HepG2 (cell line): ENCODE results near the gene MRPL48. TPM values are rescaled to one million over a fixed set of nuclear protein-coding genes. Genes with fewer than 3 reads are reported as not detected.
A peak's percentile ranks its signal among the peaks of the same experiment; 100 is the strongest.

Source experiments
- BORCS8-MEF2B ChIP-seq: sonication (generic); formaldehyde crosslinking; IDR thresholded peaks from 2 replicates; pipeline ENCODE4 v1.8.0; 2022; ENCODE audit warnings: mild to moderate bottlenecking, missing genetic modification reagents
- ERF ChIP-seq: IDR thresholded peaks from 2 replicates; pipeline ENCODE4 v1.6.1; 2018; ENCODE audit warnings: missing biosample characterization, missing genetic modification reagents
- NAIF1 ChIP-seq: sonication (generic); formaldehyde crosslinking; IDR thresholded peaks from 2 replicates; pipeline ENCODE4 v1.5.0; 2020; ENCODE audit warnings: mild to moderate bottlenecking, missing genetic modification reagents, borderline replicate concordance
- NFYB ChIP-seq: sonication (generic); formaldehyde crosslinking; IDR thresholded peaks from 2 replicates; pipeline ENCODE4 v1.4.0; 2020; ENCODE audit warnings: missing genetic modification reagents
- SIX1 ChIP-seq: sonication (generic); formaldehyde crosslinking; IDR thresholded peaks from 2 replicates; pipeline ENCODE4 v1.4.0; 2020; ENCODE audit warnings: missing genetic modification reagents, borderline replicate concordance
- SMAD9 ChIP-seq: sonication (generic); formaldehyde crosslinking; IDR thresholded peaks from 2 replicates; pipeline ENCODE4 v1.5.1; 2020; ENCODE audit warnings: mild to moderate bottlenecking, missing genetic modification reagents
- ZBTB21 ChIP-seq: sonication (generic); formaldehyde crosslinking; IDR thresholded peaks from 2 replicates; pipeline ENCODE4 v1.4.0; 2020; ENCODE audit warnings: missing genetic modification reagents
- ZBTB7B ChIP-seq: sonication (generic); formaldehyde crosslinking; IDR thresholded peaks from 2 replicates; pipeline ENCODE4 v1.4.0; 2020; ENCODE audit warnings: missing genetic modification reagents
- ZFP90 ChIP-seq: sonication (generic); formaldehyde crosslinking; IDR thresholded peaks from 2 replicates; pipeline ENCODE4 v1.8.0; 2022; ENCODE audit warnings: missing genetic modification reagents, mild to moderate bottlenecking, inconsistent platforms, borderline replicate concordance
- ZMYM3 ChIP-seq: sonication (generic); formaldehyde crosslinking; IDR thresholded peaks from 2 replicates; pipeline ENCODE4 v1.5.1; 2020; ENCODE audit warnings: mild to moderate bottlenecking, missing genetic modification reagents
- ZNF446 ChIP-seq: sonication (generic); formaldehyde crosslinking; IDR thresholded peaks from 2 replicates; pipeline ENCODE4 v1.5.0; 2020; ENCODE audit warnings: mild to moderate bottlenecking, missing genetic modification reagents
- ZNF652 ChIP-seq: IDR thresholded peaks from 2 replicates; pipeline ENCODE4 v1.6.1; 2016; ENCODE audit warnings: low read depth, borderline replicate concordance
- ZNF766 ChIP-seq: sonication (generic); formaldehyde crosslinking; IDR thresholded peaks from 2 replicates; pipeline ENCODE4 v1.5.0; 2020; ENCODE audit warnings: missing genetic modification reagents, borderline replicate concordance
- ZSCAN20 ChIP-seq: sonication (generic); formaldehyde crosslinking; IDR thresholded peaks from 2 replicates; pipeline ENCODE4 v1.4.0; 2020; ENCODE audit warnings: missing genetic modification reagents, mild to moderate bottlenecking, borderline replicate concordance
- polyA plus RNA-seq, 8 experiments: library from polyadenylated mRNA; depleted of rRNA in 3 of 8; stranded (reverse) in 7 of 8; unstranded in 1 of 8; fragments of >200 nt; fragmentation: Illumina TruSeq in 4 of 8; extraction: Trizol in 4 of 8; gene quantifications; 2 replicates each; pipeline versions ENCODE4 v1.2.1 to v1.2.3, GENCODE V29; 2011 to 2016; ENCODE audit warnings: low read depth in 4 of 8, missing spikeins in 1 of 8, mixed read lengths in 1 of 8; ENCODE audit not compliant: insufficient read depth in 1 of 8
- total RNA-seq, 5 experiments: library from RNA; depleted of rRNA; stranded (reverse); fragments of >200 nt; fragmentation: Illumina TruSeq; extraction: Trizol; gene quantifications; 2 replicates each; pipeline ENCODE4 v1.2.3, GENCODE V29; 2016; ENCODE audit warnings: low read depth in 1 of 5
- TF ChIP-seq, protein P1 (sequence below): sonication (generic); formaldehyde crosslinking; IDR thresholded peaks from 2 replicates; pipeline ENCODE4 v1.9.0; 2021; ENCODE audit warnings: mild to moderate bottlenecking, missing genetic modification reagents
- TF ChIP-seq, protein P2 (sequence below): sonication (generic); formaldehyde crosslinking; IDR thresholded peaks from 2 replicates; pipeline ENCODE4 v1.5.0; 2020; ENCODE audit warnings: missing genetic modification reagents, mild to moderate bottlenecking, borderline replicate concordance
- TF ChIP-seq, protein P3 (sequence below): IDR thresholded peaks from 2 replicates; pipeline ENCODE4 v1.6.1; 2016; ENCODE audit warnings: missing compliant biosample characterization, missing genetic modification reagents, borderline replicate concordance
- TF ChIP-seq, protein P4 (sequence below): sonication (generic); formaldehyde crosslinking; IDR thresholded peaks from 2 replicates; pipeline ENCODE4 v1.8.1; 2023; ENCODE audit warnings: mild to moderate bottlenecking, inconsistent platforms, moderate library complexity, missing genetic modification reagents, borderline replicate concordance

Gene MRPL48
- total and polyA plus RNA-seq, 2 of the 13 experiments (the other 11 are each of a cell fraction or from before 2014, with no cell fraction given): 61.2 to 67.9 TPM

DNA sequence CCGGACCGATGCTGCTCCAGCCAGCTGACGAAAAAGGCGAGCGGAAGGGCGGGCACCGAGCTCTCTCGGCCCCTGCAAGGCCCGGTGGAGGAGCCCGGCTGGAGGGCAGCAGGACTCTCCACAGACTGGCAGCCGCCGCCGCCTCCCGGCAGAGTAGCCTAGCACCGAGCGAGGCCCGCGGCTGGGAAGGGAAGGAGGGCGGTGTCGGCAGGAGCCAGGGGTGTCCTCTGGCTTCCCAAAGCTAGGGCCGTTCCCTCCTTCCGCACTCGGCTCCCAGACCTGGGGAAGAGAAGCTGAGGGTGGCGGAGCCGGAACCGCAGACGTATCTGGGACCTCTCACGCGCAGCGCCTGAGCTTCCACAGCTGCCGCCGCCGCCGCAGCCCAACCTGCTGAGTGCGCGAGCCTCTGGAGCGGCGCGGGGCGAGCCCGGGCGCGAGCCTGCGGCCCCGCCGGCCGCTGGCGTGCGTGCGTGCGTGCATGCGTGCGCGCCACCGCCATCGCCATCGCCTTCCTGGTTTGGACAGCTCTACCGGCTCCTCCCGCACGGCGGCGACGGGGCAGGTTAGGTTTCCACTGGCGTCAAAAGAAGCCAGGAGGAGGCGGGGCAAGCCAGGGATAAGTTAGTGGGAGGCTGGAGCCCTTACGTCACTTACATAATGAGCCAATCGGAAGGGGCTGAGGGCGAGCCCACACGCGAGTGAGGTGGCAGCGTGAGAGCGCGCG, 26.8 kb upstream of the MRPL48 start, which contains the start of gene RAB6A (continued):
- no peak for TF ChIP-seq ZSCAN20 (CRISPR knock-in tag)
- peak; percentile 82; the same call in 1 of the 2 replicates for TF ChIP-seq ERF (CRISPR knock-in tag)
- TF ChIP-seq SIX1 (CRISPR knock-in tag): peak; percentile 63; the same call in 1 of the 2 replicates
- TF ChIP-seq ZBTB21 (CRISPR knock-in tag): peak; percentile 87
- TF ChIP-seq, protein P1, sequence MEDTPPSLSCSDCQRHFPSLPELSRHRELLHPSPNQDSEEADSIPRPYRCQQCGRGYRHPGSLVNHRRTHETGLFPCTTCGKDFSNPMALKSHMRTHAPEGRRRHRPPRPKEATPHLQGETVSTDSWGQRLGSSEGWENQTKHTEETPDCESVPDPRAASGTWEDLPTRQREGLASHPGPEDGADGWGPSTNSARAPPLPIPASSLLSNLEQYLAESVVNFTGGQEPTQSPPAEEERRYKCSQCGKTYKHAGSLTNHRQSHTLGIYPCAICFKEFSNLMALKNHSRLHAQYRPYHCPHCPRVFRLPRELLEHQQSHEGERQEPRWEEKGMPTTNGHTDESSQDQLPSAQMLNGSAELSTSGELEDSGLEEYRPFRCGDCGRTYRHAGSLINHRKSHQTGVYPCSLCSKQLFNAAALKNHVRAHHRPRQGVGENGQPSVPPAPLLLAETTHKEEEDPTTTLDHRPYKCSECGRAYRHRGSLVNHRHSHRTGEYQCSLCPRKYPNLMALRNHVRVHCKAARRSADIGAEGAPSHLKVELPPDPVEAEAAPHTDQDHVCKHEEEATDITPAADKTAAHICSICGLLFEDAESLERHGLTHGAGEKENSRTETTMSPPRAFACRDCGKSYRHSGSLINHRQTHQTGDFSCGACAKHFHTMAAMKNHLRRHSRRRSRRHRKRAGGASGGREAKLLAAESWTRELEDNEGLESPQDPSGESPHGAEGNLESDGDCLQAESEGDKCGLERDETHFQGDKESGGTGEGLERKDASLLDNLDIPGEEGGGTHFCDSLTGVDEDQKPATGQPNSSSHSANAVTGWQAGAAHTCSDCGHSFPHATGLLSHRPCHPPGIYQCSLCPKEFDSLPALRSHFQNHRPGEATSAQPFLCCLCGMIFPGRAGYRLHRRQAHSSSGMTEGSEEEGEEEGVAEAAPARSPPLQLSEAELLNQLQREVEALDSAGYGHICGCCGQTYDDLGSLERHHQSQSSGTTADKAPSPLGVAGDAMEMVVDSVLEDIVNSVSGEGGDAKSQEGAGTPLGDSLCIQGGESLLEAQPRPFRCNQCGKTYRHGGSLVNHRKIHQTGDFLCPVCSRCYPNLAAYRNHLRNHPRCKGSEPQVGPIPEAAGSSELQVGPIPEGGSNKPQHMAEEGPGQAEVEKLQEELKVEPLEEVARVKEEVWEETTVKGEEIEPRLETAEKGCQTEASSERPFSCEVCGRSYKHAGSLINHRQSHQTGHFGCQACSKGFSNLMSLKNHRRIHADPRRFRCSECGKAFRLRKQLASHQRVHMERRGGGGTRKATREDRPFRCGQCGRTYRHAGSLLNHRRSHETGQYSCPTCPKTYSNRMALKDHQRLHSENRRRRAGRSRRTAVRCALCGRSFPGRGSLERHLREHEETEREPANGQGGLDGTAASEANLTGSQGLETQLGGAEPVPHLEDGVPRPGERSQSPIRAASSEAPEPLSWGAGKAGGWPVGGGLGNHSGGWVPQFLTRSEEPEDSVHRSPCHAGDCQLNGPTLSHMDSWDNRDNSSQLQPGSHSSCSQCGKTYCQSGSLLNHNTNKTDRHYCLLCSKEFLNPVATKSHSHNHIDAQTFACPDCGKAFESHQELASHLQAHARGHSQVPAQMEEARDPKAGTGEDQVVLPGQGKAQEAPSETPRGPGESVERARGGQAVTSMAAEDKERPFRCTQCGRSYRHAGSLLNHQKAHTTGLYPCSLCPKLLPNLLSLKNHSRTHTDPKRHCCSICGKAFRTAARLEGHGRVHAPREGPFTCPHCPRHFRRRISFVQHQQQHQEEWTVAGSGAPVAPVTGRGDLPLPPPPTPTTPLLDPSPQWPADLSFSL: no peak
- TF ChIP-seq, protein P2, sequence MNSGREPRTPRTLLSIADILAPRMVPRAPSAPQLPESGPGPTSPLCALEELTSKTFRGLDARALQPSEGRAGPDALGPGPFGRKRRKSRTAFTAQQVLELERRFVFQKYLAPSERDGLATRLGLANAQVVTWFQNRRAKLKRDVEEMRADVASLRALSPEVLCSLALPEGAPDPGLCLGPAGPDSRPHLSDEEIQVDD: no peak
- 0 out of 2 replicates have a peak, but pooled peaks have one; percentile 59 for TF ChIP-seq SMAD9 (CRISPR knock-in tag)
- 0 out of 2 replicates have a peak, but pooled peaks have one; percentile 50 for TF ChIP-seq ZNF446 (CRISPR knock-in tag)
- 0 out of 2 replicates have a peak, but pooled peaks have one; percentile 18 for TF ChIP-seq ZFP90 (CRISPR knock-in tag)
- TF ChIP-seq, protein P3, sequence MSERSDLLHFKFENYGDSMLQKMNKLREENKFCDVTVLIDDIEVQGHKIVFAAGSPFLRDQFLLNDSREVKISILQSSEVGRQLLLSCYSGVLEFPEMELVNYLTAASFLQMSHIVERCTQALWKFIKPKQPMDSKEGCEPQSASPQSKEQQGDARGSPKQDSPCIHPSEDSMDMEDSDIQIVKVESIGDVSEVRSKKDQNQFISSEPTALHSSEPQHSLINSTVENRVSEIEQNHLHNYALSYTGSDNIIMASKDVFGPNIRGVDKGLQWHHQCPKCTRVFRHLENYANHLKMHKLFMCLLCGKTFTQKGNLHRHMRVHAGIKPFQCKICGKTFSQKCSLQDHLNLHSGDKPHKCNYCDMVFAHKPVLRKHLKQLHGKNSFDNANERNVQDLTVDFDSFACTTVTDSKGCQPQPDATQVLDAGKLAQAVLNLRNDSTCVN: no peak
- TF ChIP-seq NAIF1 (CRISPR knock-in tag): peak; percentile 28; the same call in 1 of the 2 replicates
- TF ChIP-seq, protein P4, sequence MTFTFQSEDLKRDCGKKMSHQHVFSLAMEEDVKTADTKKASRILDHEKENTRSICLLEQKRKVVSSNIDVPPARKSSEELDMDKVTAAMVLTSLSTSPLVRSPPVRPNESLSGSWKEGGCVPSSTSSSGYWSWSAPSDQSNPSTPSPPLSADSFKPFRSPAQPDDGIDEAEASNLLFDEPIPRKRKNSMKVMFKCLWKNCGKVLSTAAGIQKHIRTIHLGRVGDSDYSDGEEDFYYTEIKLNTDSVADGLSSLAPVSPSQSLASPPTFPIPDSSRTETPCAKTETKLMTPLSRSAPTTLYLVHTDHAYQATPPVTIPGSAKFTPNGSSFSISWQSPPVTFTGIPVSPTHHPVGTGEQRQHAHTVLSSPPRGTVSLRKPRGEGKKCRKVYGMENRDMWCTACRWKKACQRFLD (CRISPR knock-in tag): no peak
- peak; percentile 90 for TF ChIP-seq NFYB
- TF ChIP-seq ZNF652 (CRISPR knock-in tag): no peak
- TF ChIP-seq ZMYM3 (CRISPR knock-in tag): 0 out of 2 replicates have a peak, but pooled peaks have one; percentile 11
- TF ChIP-seq BORCS8-MEF2B (CRISPR knock-in tag): no peak
- TF ChIP-seq ZBTB7B: no peak
- TF ChIP-seq ZNF766: 0 out of 2 replicates have a peak, but pooled peaks have one; percentile 26
